SK-N-SH (cell line): ENCODE data around the gene ADAMTS4. TPM values are rescaled to one million over a fixed set of nuclear protein-coding genes. Genes with fewer than 3 reads are reported as not detected.

Experiments
- CTCF ChIA-PET: fragments of 300-600, 350-600 bp; formaldehyde crosslinking; extraction: SDS; loops from one replicate; lab custom pipeline; 2021; lab: Yijun Ruan, JAX
- POLR2A ChIA-PET: fragments of 350-600 bp; sonication (Branson Sonifier 250); formaldehyde crosslinking; extraction: SDS; loops from one replicate; lab custom pipeline; 2020; ENCODE audit warnings: antibody characterized with exemption, inconsistent platforms; lab: Yijun Ruan, JAX
- DNase-seq: peaks from one replicate; pipeline ENCODE4 v3.0.0; 2012
- H2AFZ ChIP-seq: fragments of 200-600 bp; sonication (generic); 2 replicates; pipeline ENCODE4 v1.8.1; 2016; ENCODE audit warnings: antibody characterized with exemption, mild to moderate bottlenecking, low read depth
- H3F3A ChIP-seq: fragments of 200-600 bp; sonication (generic); replicated peaks from 2 replicates; pipeline ENCODE3; 2016; ENCODE audit warnings: antibody characterized with exemption, mild to moderate bottlenecking; ENCODE audit not compliant: insufficient read depth
- H3K27ac ChIP-seq, 2 experiments: fragments of 200-500 bp in 1 of 2; fragments of 200-600 bp in 1 of 2; sonication (Bioruptor generic) in 1 of 2; sonication (generic), shearing (Covaris generic) in 1 of 2; 2 replicates each; pipeline versions ENCODE4 v1.5.1 to v1.6.1; 2014 to 2016; ENCODE audit warnings: low read depth in 2 of 2, inconsistent platforms in 1 of 2, low read length in 1 of 2, mild to moderate bottlenecking in 1 of 2, mixed read lengths in 1 of 2
- H3K27me3 ChIP-seq: fragments of 200-600 bp; sonication (generic), shearing (Covaris generic); 2 replicates; pipeline ENCODE4 v1.6.1; 2016; ENCODE audit warnings: mixed run types; ENCODE audit not compliant: insufficient read depth
- H3K36me3 ChIP-seq, 2 experiments: fragments of 200-500 bp in 1 of 2; fragments of 200-600 bp in 1 of 2; sonication (Bioruptor generic) in 1 of 2; sonication (generic) in 1 of 2; replicated peaks in 1 of 2; 2 replicates each; pipeline versions ENCODE3 to v1.5.1; 2014 to 2016; ENCODE audit warnings: low read length in 1 of 2, mild to moderate bottlenecking in 1 of 2; ENCODE audit not compliant: insufficient read depth in 2 of 2, control insufficient read depth in 1 of 2
- H3K4me1 ChIP-seq, 2 experiments: fragments of 200-500 bp in 1 of 2; fragments of 200-600 bp in 1 of 2; sonication (Bioruptor generic) in 1 of 2; sonication (generic), shearing (Covaris generic) in 1 of 2; 2 replicates each; pipeline versions ENCODE4 v1.5.1 to v1.6.1; 2014 to 2016; ENCODE audit warnings: low read depth in 1 of 2, low read length in 1 of 2, mixed run types in 1 of 2; ENCODE audit not compliant: insufficient read depth in 2 of 2, control insufficient read depth in 1 of 2
- H3K4me2 ChIP-seq: fragments of 200-600 bp; sonication (generic), shearing (Covaris generic); 2 replicates; pipeline ENCODE4 v1.6.1; 2017; ENCODE audit warnings: mixed run types
- H3K4me3 ChIP-seq, 2 experiments: fragments of 200-500 bp in 1 of 2; fragments of 200-600 bp in 1 of 2; sonication (Bioruptor generic) in 1 of 2; sonication (generic), shearing (Covaris generic) in 1 of 2; 2 replicates each; pipeline versions ENCODE4 v1.5.1 to v1.8.1; 2014 to 2016; ENCODE audit warnings: low read depth in 2 of 2, inconsistent platforms in 1 of 2, low read length in 1 of 2, mild to moderate bottlenecking in 1 of 2, mixed read lengths in 1 of 2, moderate library complexity in 1 of 2
- H3K79me2 ChIP-seq: fragments of 200-600 bp; sonication (generic); 2 replicates; pipeline ENCODE4 v1.8.1; 2017; ENCODE audit warnings: mild to moderate bottlenecking; ENCODE audit not compliant: insufficient read depth
- H3K9ac ChIP-seq: fragments of 200-600 bp; sonication (generic); 2 replicates; pipeline ENCODE4 v1.6.1; 2017; ENCODE audit warnings: mixed run types
- H3K9me2 ChIP-seq: fragments of 200-600 bp; sonication (generic); 2 replicates; pipeline ENCODE4 v1.6.1; 2017; ENCODE audit warnings: mixed run types
- H3K9me3 ChIP-seq: fragments of 200-600 bp; sonication (generic); 2 replicates; pipeline ENCODE4 v1.6.1; 2017; ENCODE audit warnings: mixed run types, mild to moderate bottlenecking, moderate library complexity
- H4K20me1 ChIP-seq: fragments of 200-600 bp; sonication (generic); 2 replicates; pipeline ENCODE4 v1.6.1; 2017; ENCODE audit warnings: mild to moderate bottlenecking, mixed run types; ENCODE audit not compliant: insufficient read depth
- EP300 ChIP-seq, 2 experiments: IDR thresholded peaks; 2 replicates each; pipeline versions ENCODE4 v1.4.0 to v1.6.1; 2012; ENCODE audit warnings: borderline replicate concordance in 1 of 2, low read depth in 1 of 2, low read length in 1 of 2
- GABPA ChIP-seq: IDR thresholded peaks from 2 replicates; pipeline ENCODE4 v1.4.0; 2012; ENCODE audit warnings: low read depth, mild to moderate bottlenecking
- PBX3 ChIP-seq: IDR thresholded peaks from 2 replicates; pipeline ENCODE4; 2012
- RAD21 ChIP-seq: IDR thresholded peaks from 2 replicates; pipeline ENCODE4 v1.6.1; 2012; ENCODE audit warnings: mild to moderate bottlenecking, low read length
- RCOR1 ChIP-seq: fragments of 150-350 bp; IDR thresholded peaks from 2 replicates; pipeline ENCODE4 v1.6.1; 2017; ENCODE audit warnings: antibody characterized with exemption, low read length
- REST ChIP-seq: IDR thresholded peaks from 2 replicates; pipeline ENCODE4 v1.6.1; 2012; ENCODE audit warnings: mild to moderate bottlenecking, low read depth, low read length, moderate library complexity
- SMC3 ChIP-seq: IDR thresholded peaks from 2 replicates; pipeline ENCODE4 v1.6.1; 2012; ENCODE audit warnings: low read depth, low read length, improper control_type of control experiment
- TEAD4 ChIP-seq: IDR thresholded peaks from 2 replicates; pipeline ENCODE4 v1.4.0; 2012; ENCODE audit warnings: mild to moderate bottlenecking, borderline replicate concordance; ENCODE audit not compliant: insufficient read depth
- YY1 ChIP-seq: IDR thresholded peaks from 2 replicates; pipeline ENCODE4 v1.4.0; 2012; ENCODE audit warnings: low read depth, mild to moderate bottlenecking
- WGBS: methylation state at CpG from one replicate; pipeline ENCODE4 v1.1.6; 2017; ENCODE audit warnings: low lambda C conversion rate; 5-methylcytosine and 5-hydroxymethylcytosine counted together
- polyA plus RNA-seq, 3 experiments: library from polyadenylated mRNA; depleted of rRNA; stranded (reverse); fragments of >200 nt; gene quantifications; 2 replicates each; pipeline ENCODE4 v1.2.3, GENCODE V29; 2012

Gene ADAMTS4
- polyA plus RNA-seq, 1 of the 3 experiments (the other 2 are of a cell fraction): 1.2 TPM

GRCh38 chr1:161206411-161207140, 7.7 kb upstream of the ADAMTS4 start:
- no peak for TF ChIP-seq SMC3
- TF ChIP-seq TEAD4: no peak
- no peak for TF ChIP-seq EP300 (IDR thresholded peaks at IDR 0.05; ENCODE audit: borderline replicate concordance in 1 of 2, low read depth in 1 of 2, low read length in 1 of 2)
- no peak for TF ChIP-seq GABPA
- TF ChIP-seq YY1: no peak
- no peak for TF ChIP-seq RAD21
- TF ChIP-seq RCOR1: no peak
- no peak for TF ChIP-seq PBX3
- no peak for TF ChIP-seq REST
- ChIA-PET CTCF (interaction anchor here (1.1 to 6.8 kb wide), 5 partner anchors 13 to 176 kb away, joined by 4 to 65 read pairs (median 5); partner anchors contain the start of gene APOA2), POLR2A (interaction anchor here (1.4 kb wide), 1 partner anchor 183 kb away, joined by 3 read pairs; no protein-coding TSS in a partner anchor)
- peaks cover 46% of the 10 kb centered on the region for H3K79me2 ChIP-seq
- no peaks in the 10 kb centered on the region for H3K9me3 ChIP-seq
- no peaks in the 10 kb centered on the region for H3K27me3 ChIP-seq
- DNase-seq: no peak
- H3K4me3 ChIP-seq: no peak overlapping the region
- no peak overlapping the region for H2AFZ ChIP-seq
- H3K9me2 ChIP-seq: no peaks in the 10 kb centered on the region
- no peak overlapping the region for H3K4me2 ChIP-seq
- no peak overlapping the region for H3K9ac ChIP-seq
- H3K36me3 ChIP-seq: peaks cover 54 to 57% of the 10 kb centered on the region in 2 experiments
- 85% methylated on average over 12 of the region's 12 CpGs for WGBS
- H3K4me1 ChIP-seq: peaks cover 5 to 11% of the 10 kb centered on the region in 2 experiments; a peak in 2 of 4 replicates
- H4K20me1 ChIP-seq: no peaks in the 10 kb centered on the region
- no peak overlapping the region for H3K27ac ChIP-seq
- H3F3A ChIP-seq: peaks cover 20% of the 10 kb centered on the region
